Activated CD4-positive, alpha-beta T cell treated with anti-CD3 and anti-CD28 coated beads for 48 hours (primary cell): ENCODE data around the gene FAM9C.
A peak's percentile ranks its signal among the peaks of the same experiment; 100 is the strongest.
"Not testable (repeated sequence)": the region's sequence is repeated elsewhere in the genome, so short reads cannot be mapped to it uniquely, and the experiment has no call there.

ENCODE experiments used
- DNase-seq: peaks from one replicate; pipeline ENCODE4 v3.0.0-alpha.2; 2020

FAM9C gene

GRCh38 chrX:13044441-13044840 lies at the start of gene FAM9C:
Gene FAM9C, minus strand, starts transcription at chrX:13044620. Its CDS starts 831 bp downstream, at chrX:13043789.
- DNase-seq, result no peak

GRCh38 chrX:13093529-13094140 lies 49.2 kb upstream of the FAM9C start:
- DNase-seq, result peak; percentile 31

- peak; percentile 80 for DNase-seq
These were observed 48.1 kb upstream of the FAM9C start for GRCh38 chrX:13092455-13092941.

DNA sequence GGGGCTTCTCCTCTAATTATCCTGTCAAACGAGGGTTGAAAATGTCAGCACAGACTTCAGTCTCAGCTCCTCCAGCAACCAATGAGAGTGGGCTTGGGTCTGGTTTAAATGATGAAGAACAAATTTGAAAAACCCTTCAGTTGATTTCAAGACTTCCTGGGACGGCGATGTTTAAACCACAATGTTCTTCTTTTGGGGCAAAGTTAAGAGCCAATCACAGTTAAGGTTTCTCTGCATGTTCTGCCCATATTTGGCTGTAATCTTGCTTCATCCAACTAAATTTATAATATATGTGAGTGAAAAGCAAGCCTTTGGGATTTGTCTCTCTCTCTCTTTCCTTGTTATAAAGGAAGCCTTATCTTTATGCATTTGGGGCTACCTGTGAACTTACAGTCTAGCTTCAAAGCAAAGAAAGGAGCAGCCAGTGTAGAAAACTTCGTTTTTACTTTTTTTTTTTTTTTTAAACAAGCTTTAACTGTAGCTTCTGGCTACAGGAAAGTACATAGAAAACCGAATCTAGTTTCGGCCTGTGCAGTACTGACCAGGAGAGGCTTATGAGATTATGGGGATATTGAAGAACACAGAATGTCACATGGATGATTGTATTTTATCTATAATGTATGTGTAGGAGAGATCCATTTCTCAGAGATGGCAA lies 46.8 kb upstream of the FAM9C start:
- DNase-seq, result peak; percentile 30

GRCh38 chrX:13090339-13091110 lies 46.1 kb upstream of the FAM9C start:
- DNase-seq, result peak; percentile 12

DNA sequence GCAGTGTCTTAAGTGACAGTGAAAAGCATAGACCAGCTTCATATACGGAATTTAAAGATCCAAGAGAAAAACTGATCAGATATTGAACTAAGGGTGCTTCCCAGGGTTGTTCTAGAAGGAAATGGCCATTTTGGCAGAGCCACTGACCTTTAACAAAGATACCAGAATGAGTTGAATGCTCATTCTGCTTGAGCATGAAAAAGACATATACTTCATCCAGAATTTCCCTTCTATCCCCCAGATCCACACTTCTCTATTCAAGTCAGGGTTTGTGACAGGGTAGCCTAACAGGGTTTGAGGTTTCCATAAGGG lies 45.6 kb upstream of the FAM9C start:
- no peak for DNase-seq

DNA sequence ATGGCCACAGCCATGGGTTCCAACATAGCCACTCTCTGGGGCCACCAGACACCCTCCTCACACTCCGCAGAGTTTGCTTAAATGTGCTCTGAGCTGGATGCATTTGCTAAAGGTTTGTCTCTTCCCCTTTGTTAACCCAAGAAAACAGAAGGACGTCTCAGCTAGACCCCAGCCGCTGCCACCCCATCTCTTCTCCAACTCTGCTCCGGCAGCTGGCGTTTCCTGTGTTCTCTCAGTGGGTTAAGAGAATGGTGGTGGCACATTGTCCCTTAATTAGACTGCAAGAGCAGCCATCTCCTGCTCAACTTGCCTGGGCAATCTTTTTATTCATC lies 43.7 kb upstream of the FAM9C start:
- DNase-seq, result peak; percentile 28

GRCh38 chrX:13087322-13088155 lies 43.1 kb upstream of the FAM9C start:
- DNase-seq, result peak; percentile 67

GRCh38 chrX:13086793-13087321 lies 42.4 kb upstream of the FAM9C start:
- DNase-seq, result peak; percentile 7

DNA sequence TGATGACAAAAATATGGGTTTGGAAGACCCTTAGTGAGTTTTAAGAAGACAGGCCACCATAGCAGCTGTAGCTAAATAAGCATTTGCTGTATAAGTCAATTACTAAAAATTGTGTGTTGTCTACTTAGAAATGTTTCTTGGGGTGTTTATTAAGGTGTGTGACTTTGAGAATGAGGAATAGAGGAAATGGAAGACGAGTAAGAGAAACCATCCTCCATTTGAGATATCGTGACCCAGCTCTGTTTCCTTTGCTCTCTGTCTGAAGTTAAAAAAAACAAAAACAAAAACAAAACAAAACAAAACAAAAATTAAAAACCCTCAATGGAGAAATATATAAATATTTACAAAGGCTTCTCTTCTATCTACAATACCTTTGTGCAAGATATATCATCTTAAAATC lies 41.7 kb upstream of the FAM9C start:
- no peak for DNase-seq

- peak; percentile 57 for DNase-seq
These were observed 41.1 kb upstream of the FAM9C start for GRCh38 chrX:13085526-13085925.

- DNase-seq, result no peak
These were observed 40.2 kb upstream of the FAM9C start for GRCh38 chrX:13084611-13085010.

GRCh38 chrX:13083755-13084326 lies 39.4 kb upstream of the FAM9C start:
- DNase-seq, result not testable (repeated sequence)

GRCh38 chrX:13082206-13083065 lies 38.0 kb upstream of the FAM9C start:
- no peak for DNase-seq

DNA sequence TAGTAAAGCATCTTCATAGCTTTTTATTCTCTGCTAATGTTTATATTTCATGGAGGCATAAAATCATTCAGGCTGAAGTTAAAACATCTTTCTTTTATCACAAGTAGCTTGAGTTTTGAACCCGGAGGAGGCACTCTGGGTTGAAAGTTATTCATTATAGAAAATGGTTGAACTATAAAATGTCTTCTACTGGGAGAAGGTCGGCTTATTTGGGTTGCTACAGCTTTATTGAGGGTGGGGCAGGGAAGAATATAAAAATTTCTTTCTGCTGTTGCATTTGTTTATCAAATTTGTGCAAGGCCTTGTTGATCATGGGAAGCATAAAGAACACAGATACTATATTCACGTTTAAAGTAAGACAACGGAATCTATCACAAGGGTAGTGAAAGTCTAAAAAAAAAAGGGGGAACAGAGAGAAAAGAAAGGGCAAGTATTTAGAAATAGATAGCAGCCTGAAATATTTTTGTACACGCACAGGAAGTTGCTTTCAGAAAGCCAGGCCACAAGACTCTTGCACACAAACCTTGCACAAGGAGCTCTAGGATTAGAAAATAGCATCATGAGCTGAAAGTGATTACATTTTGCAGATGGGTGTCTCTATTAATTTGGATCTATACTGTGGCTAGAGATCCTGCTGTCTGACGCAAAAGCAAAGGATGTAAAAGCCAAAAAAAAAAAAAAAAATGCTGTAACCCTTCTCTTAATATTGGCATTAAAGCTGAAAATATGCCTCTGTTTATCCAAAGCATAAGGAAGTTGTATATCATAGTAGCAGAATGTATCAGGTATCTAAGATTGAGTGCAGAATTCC lies 37.2 kb upstream of the FAM9C start:
- no peak for DNase-seq

DNA sequence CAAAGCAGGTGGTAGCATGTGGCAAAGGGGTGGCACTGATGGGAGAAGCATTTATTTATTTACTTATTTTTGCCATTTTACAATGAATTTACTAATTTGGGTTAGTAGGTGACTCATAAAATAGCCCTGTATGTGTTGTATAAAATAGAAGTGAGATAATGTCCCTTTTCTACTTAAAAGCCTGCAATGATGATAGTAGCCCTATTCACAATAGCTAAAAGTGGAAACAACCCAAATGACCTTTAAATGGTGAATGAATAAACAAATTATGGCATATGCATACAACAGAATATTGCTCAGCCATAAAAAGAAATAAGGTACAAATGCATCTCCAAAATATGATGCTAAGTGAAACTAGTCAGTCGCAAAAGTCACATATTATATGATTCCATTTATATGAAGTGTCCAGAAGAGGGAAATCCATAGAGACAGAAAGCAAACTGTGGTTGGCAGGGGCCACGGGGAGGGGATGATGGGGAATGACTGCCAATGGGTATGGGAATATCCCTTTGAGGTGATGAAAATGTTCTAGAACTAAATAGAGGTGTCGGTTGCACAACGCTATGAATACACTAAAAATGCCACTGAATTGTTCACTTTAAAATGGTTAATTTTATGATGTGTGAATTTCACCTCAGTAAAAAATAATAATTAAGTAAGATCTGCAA lies 35.8 kb upstream of the FAM9C start:
- no peak for DNase-seq

GRCh38 chrX:13078739-13079444 lies 34.5 kb upstream of the FAM9C start:
- DNase-seq, result no peak

DNA sequence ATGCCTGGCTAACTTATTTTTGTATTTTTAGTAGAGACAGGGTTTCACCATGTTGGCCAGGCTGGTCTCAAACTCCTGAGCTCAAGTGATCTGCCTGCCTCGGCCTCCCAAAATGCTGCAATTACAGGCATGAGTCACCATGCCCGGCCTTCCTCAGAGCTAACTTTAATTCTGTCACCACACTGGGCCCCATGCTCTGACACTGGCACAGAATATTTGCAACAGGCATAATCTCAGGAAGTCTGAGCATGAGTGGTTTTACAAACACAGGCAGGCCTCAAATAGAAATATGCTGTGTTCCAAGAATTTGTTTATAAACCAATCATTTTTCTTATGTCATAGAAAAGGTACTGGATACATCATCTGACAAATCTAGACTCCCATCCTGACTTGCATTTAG lies 32.7 kb upstream of the FAM9C start:
- peak; percentile 61 for DNase-seq

DNA sequence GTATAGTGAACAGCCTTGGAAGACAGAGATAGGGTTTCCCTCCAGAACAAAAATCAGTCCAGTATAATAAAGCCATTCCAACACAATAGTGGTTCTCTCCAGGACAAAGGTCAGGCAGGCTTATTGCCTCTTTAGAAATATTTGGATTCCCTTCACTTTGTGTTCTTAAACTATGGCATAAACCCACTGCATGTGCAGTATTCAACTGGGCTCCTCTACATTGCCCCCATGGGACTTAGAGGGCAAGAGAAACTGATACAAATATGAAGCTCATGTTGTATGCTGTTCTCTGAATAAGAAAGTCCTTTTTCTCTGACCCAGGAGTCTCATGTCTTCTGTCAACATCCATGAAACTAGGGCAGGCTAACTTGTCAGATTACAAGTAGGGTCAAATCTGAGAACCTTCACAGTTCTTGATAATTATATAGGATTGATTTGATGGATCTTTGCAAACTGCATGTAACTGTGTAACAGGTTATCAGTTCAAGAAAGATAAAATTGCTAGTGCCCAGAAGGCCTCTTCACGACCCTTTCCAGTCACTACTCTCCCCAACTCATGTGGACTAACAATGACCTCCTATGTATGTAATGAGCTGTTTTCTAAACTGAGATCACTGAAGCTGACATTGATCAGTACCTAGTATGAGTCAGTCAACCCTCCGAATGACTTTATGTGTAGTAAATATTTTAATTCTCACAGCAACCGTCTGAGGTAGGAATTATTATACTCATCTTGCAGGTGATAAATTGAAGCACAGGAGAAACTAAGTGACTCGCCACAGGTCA lies 31.9 kb upstream of the FAM9C start:
- DNase-seq, result no peak
